ENCODE data around the gene UBXN6.

The UBXN6 gene

GRCh38 chr19:4431296-4431695 is 26.3 kb downstream of the UBXN6 start:
- no peak overlapping the region for H3K4me3 ChIP-seq (ENCODE audit: insufficient read depth, low read length, poor library complexity, severe bottlenecking)
- H2AFZ ChIP-seq (ENCODE audit: low read depth, low read length, severe bottlenecking): no peak overlapping the region
- no peaks in the 10 kb centered on the region for H3F3A ChIP-seq (ENCODE audit: insufficient read depth)
- no peaks in the 10 kb centered on the region for H3K9me3 ChIP-seq (ENCODE audit: insufficient read depth, low read length)
- no peak overlapping the region for H3K9ac ChIP-seq (ENCODE audit: low read length)
- no peaks in the 10 kb centered on the region for H3K9me2 ChIP-seq (replicated peaks; ENCODE audit: insufficient read depth, low read length)
- H3K4me2 ChIP-seq (ENCODE audit: low read depth, low read length, poor library complexity, severe bottlenecking): no peak overlapping the region
- H3K27ac ChIP-seq (ENCODE audit: low read depth, low read length): no peak overlapping the region
- peaks cover 4% of the 10 kb centered on the region; the same call in 1 of the 2 replicates for H3K79me2 ChIP-seq (ENCODE audit: insufficient read depth, low read length)
- TF ChIP-seq EZH2phosphoT487 (conservative IDR thresholded peaks at IDR 0.05; ENCODE audit: low read length) (no peak), CTCF (IDR thresholded peaks at IDR 0.05; ENCODE audit: insufficient read depth, low read length, poor library complexity, severe bottlenecking) (no peak)
- no peaks in the 10 kb centered on the region for H3K27me3 ChIP-seq (ENCODE audit: low read length)
- H4K20me1 ChIP-seq (ENCODE audit: low read depth, low read length): no peaks in the 10 kb centered on the region
- H3K36me3 ChIP-seq (ENCODE audit: low read length): peaks cover 5% of the 10 kb centered on the region; the same call in 1 of the 2 replicates

- H3K36me3 ChIP-seq (ENCODE audit: low read length): peaks cover 5% of the 10 kb centered on the region; the same call in 1 of the 2 replicates
- H3K27ac ChIP-seq (ENCODE audit: low read depth, low read length): no peak overlapping the region
- no peaks in the 10 kb centered on the region for H3K9me3 ChIP-seq (ENCODE audit: insufficient read depth, low read length)
- peaks cover 4% of the 10 kb centered on the region; the same call in 1 of the 2 replicates for H3K79me2 ChIP-seq (ENCODE audit: insufficient read depth, low read length)
- no peaks in the 10 kb centered on the region for H4K20me1 ChIP-seq (ENCODE audit: low read depth, low read length)
- H2AFZ ChIP-seq (ENCODE audit: low read depth, low read length, severe bottlenecking): no peak overlapping the region
- H3K4me2 ChIP-seq (ENCODE audit: low read depth, low read length, poor library complexity, severe bottlenecking): no peak overlapping the region
- H3K9me2 ChIP-seq (replicated peaks; ENCODE audit: insufficient read depth, low read length): no peaks in the 10 kb centered on the region
- H3K9ac ChIP-seq (ENCODE audit: low read length): no peak overlapping the region
- TF ChIP-seq CTCF (IDR thresholded peaks at IDR 0.05; ENCODE audit: insufficient read depth, low read length, poor library complexity, severe bottlenecking) (no peak), EZH2phosphoT487 (conservative IDR thresholded peaks at IDR 0.05; ENCODE audit: low read length) (no peak)
- H3K27me3 ChIP-seq (ENCODE audit: low read length): no peaks in the 10 kb centered on the region
- H3F3A ChIP-seq (ENCODE audit: insufficient read depth): no peaks in the 10 kb centered on the region
- no peak overlapping the region for H3K4me3 ChIP-seq (ENCODE audit: insufficient read depth, low read length, poor library complexity, severe bottlenecking)
These were observed 26.8 kb downstream of the UBXN6 start for GRCh38 chr19:4430760-4431159.

- H3F3A ChIP-seq (ENCODE audit: insufficient read depth): no peaks in the 10 kb centered on the region
- no peak overlapping the region for H3K27ac ChIP-seq (ENCODE audit: low read depth, low read length)
- no peak overlapping the region for H3K4me3 ChIP-seq (ENCODE audit: insufficient read depth, low read length, poor library complexity, severe bottlenecking)
- no peaks in the 10 kb centered on the region for H3K9me3 ChIP-seq (ENCODE audit: insufficient read depth, low read length)
- H2AFZ ChIP-seq (ENCODE audit: low read depth, low read length, severe bottlenecking): no peak overlapping the region
- H3K27me3 ChIP-seq (ENCODE audit: low read length): no peaks in the 10 kb centered on the region
- H3K36me3 ChIP-seq (ENCODE audit: low read length): peaks cover 5% of the 10 kb centered on the region; the same call in 1 of the 2 replicates
- H3K4me2 ChIP-seq (ENCODE audit: low read depth, low read length, poor library complexity, severe bottlenecking): no peak overlapping the region
- no peaks in the 10 kb centered on the region for H3K79me2 ChIP-seq (ENCODE audit: insufficient read depth, low read length)
- TF ChIP-seq EZH2phosphoT487 (conservative IDR thresholded peaks at IDR 0.05; ENCODE audit: low read length): no peak
- TF ChIP-seq CTCF (IDR thresholded peaks at IDR 0.05; ENCODE audit: insufficient read depth, low read length, poor library complexity, severe bottlenecking): no peak
- no peaks in the 10 kb centered on the region for H4K20me1 ChIP-seq (ENCODE audit: low read depth, low read length)
- no peak overlapping the region for H3K9ac ChIP-seq (ENCODE audit: low read length)
- H3K9me2 ChIP-seq (replicated peaks; ENCODE audit: insufficient read depth, low read length): no peaks in the 10 kb centered on the region
These were observed 27.8 kb downstream of the UBXN6 start for GRCh38 chr19:4429771-4430171.
